Calu3 (cell line): Measurements from ENCODE around the gene HNRNPLL. TPM values are rescaled to one million over a fixed set of nuclear protein-coding genes. Genes with fewer than 3 reads are reported as not detected.

Experiments
- BruUV-seq: library from RNA; stranded (reverse); fragments of 400-500 nt; replicated peaks from 2 replicates; lab custom pipeline; 2021; lab: Mats Ljungman, UMichigan
- CTCF ChIA-PET: fragments of 300-600 bp; sonication (Branson Sonifier 250); formaldehyde crosslinking; loops from one replicate; lab custom pipeline; 2022; ENCODE audit warnings: antibody characterized with exemption; lab: Charles Lee
- DNase-seq: peaks from one replicate; pipeline ENCODE4 v3.0.0; 2022
- H3K27ac Mint-ChIP-seq: one replicate; pipeline ENCODE4 v1.8.0; 2022; ENCODE audit warnings: mixed read lengths; ENCODE audit not compliant: unreplicated experiment
- H3K27me3 Mint-ChIP-seq: one replicate; pipeline ENCODE4 v1.8.0; 2022; ENCODE audit warnings: mixed read lengths; ENCODE audit not compliant: unreplicated experiment
- H3K36me3 Mint-ChIP-seq: one replicate; pipeline ENCODE4 v1.8.0; 2022; ENCODE audit warnings: mild to moderate bottlenecking, moderate library complexity, mixed read lengths; ENCODE audit not compliant: insufficient read depth, unreplicated experiment
- H3K4me1 Mint-ChIP-seq: one replicate; pipeline ENCODE4 v1.8.0; 2022; ENCODE audit warnings: mild to moderate bottlenecking, low read depth, mixed read lengths; ENCODE audit not compliant: unreplicated experiment
- H3K4me3 Mint-ChIP-seq: one replicate; pipeline ENCODE4 v1.8.0; 2022; ENCODE audit warnings: mild to moderate bottlenecking, low read depth, moderate library complexity, mixed read lengths; ENCODE audit not compliant: unreplicated experiment
- H3K9me3 Mint-ChIP-seq: one replicate; pipeline ENCODE4 v1.8.0; 2022; ENCODE audit warnings: low read depth, mixed read lengths; ENCODE audit not compliant: unreplicated experiment
- CTCF ChIP-seq: fragments of 200-600 bp; IDR thresholded peaks from one replicate; pipeline ENCODE4 v1.8.0; 2022; ENCODE audit warnings: antibody characterized with exemption; ENCODE audit not compliant: unreplicated experiment
- intact Hi-C: fragments of 100-400 bp; cut with micrococcal nuclease; formaldehyde crosslinking; loops from one replicate; pipeline ENCODE4 v1.10.0; 2022; ENCODE audit not compliant: unreplicated experiment
- total RNA-seq: library from RNA; stranded (reverse); gene quantifications from 2 replicates; pipeline ENCODE4 v1.2.3, GENCODE V29; 2022

HNRNPLL gene
- total RNA-seq, 1 experiment from 2014 or later, result 47.6 TPM

DNA sequence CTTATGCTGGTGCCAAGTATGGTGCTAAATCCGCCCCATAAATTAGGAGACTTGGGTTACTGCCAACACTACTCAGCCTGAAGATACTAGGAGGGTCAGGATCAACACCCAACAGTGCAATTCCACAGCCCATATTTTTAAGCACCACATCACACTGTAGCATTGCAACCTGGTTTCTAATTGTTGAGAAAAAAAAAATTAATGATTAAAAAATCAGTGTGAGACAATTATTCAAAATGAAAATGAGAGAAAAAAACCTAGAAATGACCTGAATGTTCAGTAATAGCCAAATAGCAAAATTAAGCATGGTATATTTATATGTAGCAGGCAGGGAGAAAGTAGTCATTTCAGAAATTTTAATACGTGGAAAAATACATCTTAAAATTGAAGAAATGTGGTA is 29.2 kb upstream of the HNRNPLL start:
- H3K27me3 Mint-ChIP-seq, result no peaks in the 10 kb centered on the region
- no peak for DNase-seq
- no peak for TF ChIP-seq CTCF
- no peak overlapping the region for H3K27ac Mint-ChIP-seq
- BruUV-seq, result no TSS peak
- H3K4me1 Mint-ChIP-seq, result no peaks in the 10 kb centered on the region
- intact Hi-C loops, result no loop called here
- CTCF ChIA-PET, result no interaction called here
- H3K4me3 Mint-ChIP-seq, result no peak overlapping the region
- H3K36me3 Mint-ChIP-seq, result no peaks in the 10 kb centered on the region
- H3K9me3 Mint-ChIP-seq, result no peaks in the 10 kb centered on the region

GRCh38 chr2:38629684-38630083 is 27.0 kb upstream of the HNRNPLL start:
- TF ChIP-seq CTCF, result no peak
- no peak for DNase-seq
- Mint-ChIP-seq H3K36me3 (no peaks in the 10 kb centered on the region), H3K4me1 (no peaks in the 10 kb centered on the region), H3K27ac (no peak overlapping the region), H3K9me3 (no peaks in the 10 kb centered on the region), H3K27me3 (no peaks in the 10 kb centered on the region), H3K4me3 (no peak overlapping the region)
- intact Hi-C loops, result no loop called here
- BruUV-seq, result no TSS peak
- CTCF ChIA-PET, result no interaction called here

DNA sequence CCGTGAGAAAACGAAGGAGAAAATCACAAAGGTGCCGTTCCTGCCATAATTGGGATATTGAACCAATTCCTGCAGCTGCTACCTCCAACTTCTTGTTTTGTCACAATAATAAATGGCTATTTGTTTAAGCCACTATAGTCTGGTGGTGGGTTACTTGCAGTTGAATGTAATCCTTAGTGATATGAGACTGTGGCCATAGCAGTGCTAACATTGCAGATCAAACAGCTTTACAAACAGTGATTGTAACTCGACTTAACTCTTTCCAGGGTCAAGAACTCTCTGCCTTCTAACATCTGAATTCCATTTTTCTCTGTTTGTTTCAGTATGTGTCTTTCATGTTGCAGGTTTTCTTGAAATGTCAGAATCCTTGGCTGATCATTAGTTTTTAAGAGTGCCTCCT is 24.7 kb upstream of the HNRNPLL start:
- H3K4me1 Mint-ChIP-seq, result no peaks in the 10 kb centered on the region
- H3K36me3 Mint-ChIP-seq, result no peaks in the 10 kb centered on the region
- intact Hi-C loops, result no loop called here
- no TSS peak for BruUV-seq
- H3K27ac Mint-ChIP-seq, result no peak overlapping the region
- no peaks in the 10 kb centered on the region for H3K9me3 Mint-ChIP-seq
- DNase-seq, result no peak
- no peak overlapping the region for H3K4me3 Mint-ChIP-seq
- H3K27me3 Mint-ChIP-seq, result no peaks in the 10 kb centered on the region
- no peak for TF ChIP-seq CTCF
- CTCF ChIA-PET, result no interaction called here

DNA sequence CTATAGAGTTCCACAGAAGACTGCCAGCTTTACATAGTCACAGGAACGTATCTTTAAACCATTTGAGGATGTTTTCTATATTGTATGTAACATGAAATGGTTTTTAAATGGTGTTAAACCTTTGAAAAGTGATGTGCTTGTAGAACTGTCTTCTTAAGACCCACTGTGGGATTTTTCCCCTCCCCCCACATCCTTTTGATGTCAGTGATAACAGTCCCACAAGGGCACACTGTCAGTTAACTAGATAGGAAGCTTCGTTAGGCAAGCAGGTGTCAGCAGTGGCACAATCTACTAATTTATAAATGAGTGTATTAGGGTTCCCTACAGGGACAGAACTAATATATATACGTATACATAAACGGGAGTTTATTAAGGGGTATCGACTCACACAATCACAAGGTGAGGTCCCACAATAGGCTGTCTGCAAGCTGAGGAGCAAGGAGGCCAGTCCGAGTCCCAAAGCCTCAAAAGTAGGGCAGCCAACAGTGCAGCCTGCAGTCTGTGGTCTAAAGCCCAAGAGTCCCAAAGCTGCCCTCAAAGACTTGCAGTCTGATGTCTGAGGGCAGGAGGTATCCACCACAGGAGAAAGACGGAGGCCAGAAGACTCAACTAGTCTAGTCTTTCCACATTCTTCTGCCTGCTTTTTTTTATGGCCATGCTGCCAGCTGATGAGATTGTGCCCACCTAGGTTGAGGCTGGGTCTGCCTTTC is 23.8 kb upstream of the HNRNPLL start:
- no peaks in the 10 kb centered on the region for H3K9me3 Mint-ChIP-seq

More for the DNA sequence above, 23.8 kb upstream of the HNRNPLL start:
- H3K4me3 Mint-ChIP-seq, result no peak overlapping the region
- TF ChIP-seq CTCF, result no peak
- CTCF ChIA-PET, result no interaction called here
- H3K4me1 Mint-ChIP-seq, result no peaks in the 10 kb centered on the region
- BruUV-seq, result no TSS peak
- DNase-seq, result no peak
- intact Hi-C loops, result no loop called here
- H3K27ac Mint-ChIP-seq, result no peak overlapping the region
- no peaks in the 10 kb centered on the region for H3K27me3 Mint-ChIP-seq
- no peaks in the 10 kb centered on the region for H3K36me3 Mint-ChIP-seq
